HG03066 (cell line): Measurements from ENCODE around the gene METTL24.
A peak's percentile ranks its signal among the peaks of the same experiment; 100 is the strongest.
"Not testable (repeated sequence)": the region's sequence is repeated elsewhere in the genome, so short reads cannot be mapped to it uniquely, and the experiment has no call there.

ENCODE experiments used
- ATAC-seq: cut with Tn5 transposase; IDR thresholded peaks from one replicate; pipeline ENCODE4 v1.9.1; 2021; ENCODE audit warnings: low read depth; ENCODE audit not compliant: unreplicated experiment

Gene METTL24

GRCh38 chr6:110277100-110277665 lies 81.0 kb downstream of the METTL24 start:
- ATAC-seq, result no peak

GRCh38 chr6:110272781-110273180 lies 85.4 kb downstream of the METTL24 start:
- ATAC-seq, result not testable (repeated sequence)

- no peak for ATAC-seq
Observed at GRCh38 chr6:110271732-110272022, 86.5 kb downstream of the METTL24 start.

- no peak for ATAC-seq
Observed at GRCh38 chr6:110270165-110270564, 88.0 kb downstream of the METTL24 start.

- ATAC-seq, result no peak
Observed at GRCh38 chr6:110269623-110270022, 88.5 kb downstream of the METTL24 start.

GRCh38 chr6:110266996-110267395 lies 91.2 kb downstream of the METTL24 start:
- no peak for ATAC-seq

GRCh38 chr6:110265273-110265672 lies 92.9 kb downstream of the METTL24 start:
- ATAC-seq, result no peak

GRCh38 chr6:110256366-110256765 lies 101.8 kb downstream of the METTL24 start:
- no peak for ATAC-seq

- ATAC-seq, result no peak
Observed at GRCh38 chr6:110255211-110255750, 102.9 kb downstream of the METTL24 start.

- no peak for ATAC-seq
Observed at GRCh38 chr6:110250838-110251237, 107.3 kb downstream of the METTL24 start.

GRCh38 chr6:110250058-110250457 lies 108.1 kb downstream of the METTL24 start:
- no peak for ATAC-seq

- ATAC-seq, result no peak
Observed at GRCh38 chr6:110246900-110247546, 111.1 kb downstream of the METTL24 start.

GRCh38 chr6:110246378-110246777 lies 111.8 kb downstream of the METTL24 start:
- no peak for ATAC-seq

- not testable (repeated sequence) for ATAC-seq
Observed at GRCh38 chr6:110244621-110245020, 113.5 kb downstream of the METTL24 start.

GRCh38 chr6:110239526-110240274 lies 118.4 kb downstream of the METTL24 start:
- no peak for ATAC-seq

- not testable (repeated sequence) for ATAC-seq
Observed at GRCh38 chr6:110236007-110236406, 122.1 kb downstream of the METTL24 start.

- peak; percentile 99 for ATAC-seq
Observed at GRCh38 chr6:110233770-110234374, 124.3 kb downstream of the METTL24 start.

GRCh38 chr6:110232450-110232849 lies 125.7 kb downstream of the METTL24 start:
- no peak for ATAC-seq

GRCh38 chr6:110226261-110226660 lies 131.9 kb downstream of the METTL24 start:
- ATAC-seq, result no peak

- no peak for ATAC-seq
Observed at GRCh38 chr6:110221738-110222137, 136.4 kb downstream of the METTL24 start.

- ATAC-seq, result no peak
Observed at GRCh38 chr6:110217266-110217665, 140.9 kb downstream of the METTL24 start.
